ENCODE results near the gene BAZ2B.

Gene BAZ2B

GRCh38 chr2:159609811-159610549 lies 6.4 kb downstream of the BAZ2B start:
- no peak for TF ChIP-seq CTCF (IDR thresholded peaks at IDR 0.05; ENCODE audit: borderline replicate concordance, insufficient read depth, low read depth, low read length)
- H3K4me3 ChIP-seq (ENCODE audit: low read depth, low read length): no peak overlapping the region

- no peak for TF ChIP-seq CTCF (IDR thresholded peaks at IDR 0.05; ENCODE audit: borderline replicate concordance, insufficient read depth, low read depth, low read length)
- no peak overlapping the region for H3K4me3 ChIP-seq (ENCODE audit: low read depth, low read length)
Measured at GRCh38 chr2:159608723-159609308, 7.5 kb downstream of the BAZ2B start.

- no peak overlapping the region for H3K4me3 ChIP-seq (ENCODE audit: low read depth, low read length)
- TF ChIP-seq CTCF (IDR thresholded peaks at IDR 0.05; ENCODE audit: borderline replicate concordance, insufficient read depth, low read depth, low read length): no peak
Measured at GRCh38 chr2:159608108-159608507, 8.2 kb downstream of the BAZ2B start.

- H3K4me3 ChIP-seq (ENCODE audit: low read depth, low read length): no peak overlapping the region
- TF ChIP-seq CTCF (IDR thresholded peaks at IDR 0.05; ENCODE audit: borderline replicate concordance, insufficient read depth, low read depth, low read length): no peak
Measured at GRCh38 chr2:159606287-159606686, 10.1 kb downstream of the BAZ2B start.

GRCh38 chr2:159605441-159606178 lies 10.7 kb downstream of the BAZ2B start:
- TF ChIP-seq CTCF (IDR thresholded peaks at IDR 0.05; ENCODE audit: borderline replicate concordance, insufficient read depth, low read depth, low read length): no peak
- no peak overlapping the region for H3K4me3 ChIP-seq (ENCODE audit: low read depth, low read length)

GRCh38 chr2:159604159-159604558 lies 12.2 kb downstream of the BAZ2B start:
- no peak overlapping the region for H3K4me3 ChIP-seq (ENCODE audit: low read depth, low read length)
- no peak for TF ChIP-seq CTCF (IDR thresholded peaks at IDR 0.05; ENCODE audit: borderline replicate concordance, insufficient read depth, low read depth, low read length)
